HG03045 (cell line): ENCODE results near the gene USP32.

Experiments used
- ATAC-seq: cut with Tn5 transposase; IDR thresholded peaks from one replicate; pipeline ENCODE4 v1.9.1; 2021; ENCODE audit warnings: mild to moderate bottlenecking, moderate library complexity; ENCODE audit not compliant: unreplicated experiment

Gene USP32

DNA sequence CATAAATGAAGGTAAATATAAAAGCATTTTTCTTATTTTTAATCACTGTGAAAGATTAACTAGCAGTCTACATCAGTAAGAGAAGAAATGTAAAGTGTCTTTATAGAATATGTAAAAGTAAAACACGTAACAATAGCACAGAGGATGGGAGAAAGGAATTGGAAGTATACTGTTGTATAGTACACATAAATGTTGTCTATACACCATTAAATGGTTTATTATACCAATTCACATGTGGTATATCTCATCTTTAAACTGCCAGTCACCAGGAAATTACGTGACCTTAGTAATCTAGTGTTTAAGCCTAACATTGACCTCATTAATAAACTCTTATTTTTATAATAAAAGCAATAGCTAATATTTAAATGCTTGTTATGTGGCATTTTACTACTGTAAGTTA, 87.4 kb downstream of the USP32 start:
- ATAC-seq: no peak

DNA sequence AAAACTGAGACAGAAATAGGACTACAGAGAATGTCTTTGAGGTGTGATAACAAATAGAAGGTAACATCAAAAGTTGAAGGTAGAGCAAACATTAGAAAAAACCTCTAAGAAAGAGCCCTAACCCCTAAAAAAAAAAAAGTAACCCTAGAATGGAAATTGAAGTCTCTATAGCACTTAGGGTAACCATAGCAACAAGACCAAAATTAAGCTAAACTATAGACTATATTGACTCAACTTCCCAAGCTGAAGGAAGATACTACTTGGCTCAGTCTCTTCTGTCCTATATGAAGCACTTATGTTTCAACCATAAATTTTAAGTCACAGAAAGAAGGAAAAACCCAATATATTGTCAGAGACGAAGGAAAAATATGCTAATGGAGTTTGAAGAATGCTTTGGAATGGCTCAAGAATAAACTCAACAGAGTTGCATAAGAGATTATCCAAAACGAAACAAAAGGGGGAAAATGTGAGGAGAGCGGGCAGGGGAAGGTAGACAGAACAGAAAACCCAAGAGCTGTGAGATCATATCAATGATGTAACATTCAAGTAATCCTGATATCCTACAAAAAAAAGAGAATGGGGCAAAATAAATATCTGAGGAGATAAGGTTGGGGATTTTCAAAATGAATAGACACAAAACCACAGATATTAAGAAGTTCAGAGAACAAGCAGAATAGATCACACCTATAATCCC, 88.4 kb downstream of the USP32 start:
- no peak for ATAC-seq

DNA sequence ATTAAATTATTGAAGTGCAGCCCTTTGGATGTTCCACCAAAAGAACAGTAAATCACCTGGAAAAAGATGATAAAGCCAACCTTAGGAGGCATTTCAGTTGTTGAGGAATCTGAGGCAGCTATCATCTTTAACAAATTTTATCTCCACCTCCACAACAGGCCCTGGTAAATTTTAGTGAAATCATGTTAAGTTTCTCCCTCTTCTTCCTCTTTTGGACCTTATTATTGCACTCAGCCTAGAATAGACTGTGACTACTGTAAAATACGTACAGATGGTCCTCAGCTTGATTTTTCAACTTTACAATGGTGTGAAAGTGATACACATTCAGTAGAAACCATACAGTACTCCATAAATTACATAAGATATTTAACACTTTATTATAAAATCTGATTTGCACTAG, 90.3 kb downstream of the USP32 start:
- ATAC-seq: no peak

DNA sequence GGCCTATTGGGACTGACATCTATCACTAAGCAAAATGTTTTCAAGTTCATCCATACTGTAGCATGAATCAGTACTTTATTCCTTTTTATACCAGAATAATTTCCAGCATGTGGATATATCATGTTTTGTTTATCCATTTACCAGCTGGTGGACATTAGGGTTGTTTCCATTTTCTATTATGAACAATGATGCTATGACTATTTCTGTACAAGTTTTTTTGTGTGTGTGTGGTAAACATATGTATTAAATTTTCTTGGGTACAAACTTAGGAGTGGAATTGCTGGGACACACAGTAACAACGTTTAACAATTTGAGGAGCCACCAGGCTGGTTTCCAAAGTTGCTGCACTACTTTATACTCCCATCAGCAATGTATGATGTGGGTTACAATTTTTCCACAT, 91.0 kb downstream of the USP32 start:
- no peak for ATAC-seq

DNA sequence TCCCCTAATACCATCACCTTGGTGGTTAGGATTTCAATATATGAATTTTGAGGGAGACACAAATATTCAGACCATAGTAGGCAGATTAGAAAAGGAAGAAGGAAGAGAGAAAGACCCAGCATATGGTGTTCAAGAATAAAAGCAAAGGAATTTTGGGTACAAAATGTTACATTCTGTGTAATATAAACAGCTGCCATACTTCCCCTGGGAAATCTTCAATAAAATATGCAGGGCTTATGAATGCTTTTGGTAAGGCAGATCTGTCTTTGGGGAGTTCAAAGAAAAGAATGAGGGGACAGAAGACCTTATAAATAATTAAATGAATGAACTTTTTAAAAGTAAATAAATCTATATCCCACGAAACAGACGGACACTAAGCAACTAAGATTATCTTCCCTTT, 91.9 kb downstream of the USP32 start:
- ATAC-seq: no peak

DNA sequence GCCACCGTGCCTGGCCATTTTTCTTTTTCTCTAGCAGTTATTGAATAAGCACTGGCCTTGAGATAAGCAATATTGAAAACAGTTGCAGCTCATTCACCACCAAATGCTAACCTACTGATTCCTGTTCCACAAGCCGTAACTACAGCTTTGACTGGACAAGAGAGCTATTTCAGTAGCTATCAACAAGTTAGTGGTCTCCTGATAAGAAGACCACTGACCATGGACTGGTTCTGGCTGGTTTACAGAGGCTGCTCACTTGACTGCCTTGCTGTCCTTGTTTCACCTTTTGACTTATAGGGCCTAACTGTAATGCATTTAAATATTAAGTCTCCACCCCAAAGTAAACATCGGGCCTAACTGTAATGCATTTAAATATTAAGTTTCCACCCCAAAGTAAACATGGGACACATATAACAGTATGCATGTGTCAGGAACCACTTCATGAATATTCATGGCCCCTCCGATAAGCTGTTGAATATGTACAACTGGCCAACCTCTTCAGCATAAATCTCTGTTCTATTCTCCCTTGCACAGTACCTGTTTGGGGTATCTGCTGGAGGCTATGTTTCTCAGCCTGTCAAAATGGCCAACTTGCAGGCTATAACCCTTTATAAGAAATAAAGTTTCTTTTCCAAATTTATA, 94.1 kb downstream of the USP32 start:
- no peak for ATAC-seq

DNA sequence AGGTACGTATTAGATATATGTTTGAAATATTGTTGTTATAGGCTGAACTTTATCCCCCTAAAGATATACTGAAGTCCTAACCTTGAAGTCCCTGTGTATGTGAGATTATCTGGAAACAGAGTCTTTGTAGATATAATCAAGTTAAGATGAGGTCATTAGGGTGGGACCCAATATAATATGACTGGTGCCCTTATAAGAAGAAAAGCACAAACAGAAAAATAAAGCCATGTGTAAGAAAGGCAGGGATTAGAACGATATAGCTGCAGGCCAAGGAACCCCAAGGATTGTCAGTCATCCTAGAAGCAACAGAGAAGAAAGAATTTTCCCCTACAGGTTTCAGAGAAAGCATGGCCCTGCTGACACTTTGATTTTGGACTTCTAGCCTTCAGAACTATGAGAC, 95.8 kb downstream of the USP32 start:
- no peak for ATAC-seq

DNA sequence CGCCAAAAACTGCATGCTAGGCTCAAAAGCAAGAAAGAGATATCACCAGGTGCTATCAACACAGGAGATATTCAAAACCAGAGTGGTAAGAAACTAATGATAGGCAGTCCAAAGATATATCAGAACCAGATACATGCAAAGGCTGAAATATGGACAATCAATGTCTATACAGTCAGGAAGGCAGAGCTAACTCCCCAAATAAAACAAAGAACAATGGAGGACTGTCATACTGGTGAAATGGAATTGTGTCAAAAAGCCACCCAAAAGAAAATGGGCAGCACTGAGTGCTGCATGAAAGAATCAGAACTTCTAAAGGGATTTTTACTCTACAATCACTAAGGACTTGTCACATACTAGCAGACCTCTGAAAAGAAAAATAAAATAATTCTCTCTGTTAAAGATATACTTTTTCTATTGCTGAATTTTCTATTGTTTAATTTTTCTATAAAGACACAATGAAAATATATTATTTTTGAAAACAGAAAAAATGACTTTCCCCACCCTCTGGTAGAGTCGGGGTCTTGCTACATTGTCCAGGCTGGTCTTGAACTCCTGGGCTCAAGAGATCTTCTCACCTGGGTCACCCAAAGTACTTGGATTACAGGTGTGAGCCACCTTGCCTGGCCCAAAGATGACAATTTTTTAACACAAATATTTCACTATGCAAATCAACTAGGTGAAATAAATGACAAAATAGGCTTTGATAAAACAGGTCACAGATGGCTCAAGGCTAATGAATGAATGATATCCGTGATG, 98.2 kb downstream of the USP32 start:
- no peak for ATAC-seq

DNA sequence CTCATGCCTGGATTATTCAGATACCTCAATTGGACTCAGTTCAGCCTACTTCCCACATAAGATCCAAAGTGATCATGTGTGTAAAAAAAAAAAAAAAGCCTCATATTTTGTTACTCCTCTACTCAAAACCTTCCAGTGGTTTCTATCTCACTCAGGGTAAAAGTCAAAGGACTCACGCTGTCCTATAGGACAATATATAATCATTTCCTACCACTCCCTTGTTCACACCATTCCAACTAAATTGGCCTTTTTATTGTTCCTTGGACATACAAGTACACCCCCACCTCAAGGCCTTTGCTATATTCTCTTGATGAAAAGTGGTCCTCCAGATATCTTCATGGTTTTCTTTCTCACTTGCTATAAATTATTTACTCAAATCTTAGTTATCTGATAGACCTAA, 99.2 kb downstream of the USP32 start:
- ATAC-seq: no peak

DNA sequence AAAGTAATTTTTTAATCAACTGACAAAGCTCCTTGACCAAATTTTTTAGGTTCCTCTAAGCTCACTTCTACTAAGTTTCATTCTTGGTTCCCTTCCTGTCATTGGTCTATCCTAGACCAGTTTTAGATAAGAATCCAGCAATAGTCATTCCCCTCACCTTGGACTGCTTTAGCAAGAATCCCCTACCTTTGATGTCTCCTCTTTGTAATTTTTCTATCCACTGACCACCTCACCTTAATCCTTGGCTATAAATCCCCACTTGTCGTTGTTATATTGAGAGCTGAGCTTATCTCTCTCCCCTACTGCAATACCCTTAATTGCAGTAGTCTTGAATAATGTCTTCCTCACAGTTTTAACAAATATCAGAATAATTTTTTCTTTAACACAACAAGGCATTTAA, 107.2 kb downstream of the USP32 start:
- no peak for ATAC-seq

DNA sequence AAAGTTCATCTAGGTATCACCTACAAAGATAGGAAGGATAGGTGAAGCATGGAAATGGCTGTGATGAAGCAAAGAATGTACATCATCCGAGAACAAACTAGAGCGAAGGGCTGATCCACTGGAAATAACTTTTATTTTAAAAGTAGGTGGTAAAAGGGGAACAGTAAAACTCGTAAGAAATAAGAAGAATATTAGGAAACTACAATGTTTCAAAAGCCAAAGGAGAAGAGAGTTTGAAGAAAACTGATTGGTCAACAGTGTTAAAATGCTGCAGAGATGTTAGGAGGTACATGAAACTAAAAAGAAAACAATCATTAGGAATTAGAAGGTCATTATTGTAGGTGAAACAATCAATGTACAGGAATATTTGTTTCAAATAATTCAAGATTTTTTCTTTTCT, 108.1 kb downstream of the USP32 start:
- no peak for ATAC-seq

DNA sequence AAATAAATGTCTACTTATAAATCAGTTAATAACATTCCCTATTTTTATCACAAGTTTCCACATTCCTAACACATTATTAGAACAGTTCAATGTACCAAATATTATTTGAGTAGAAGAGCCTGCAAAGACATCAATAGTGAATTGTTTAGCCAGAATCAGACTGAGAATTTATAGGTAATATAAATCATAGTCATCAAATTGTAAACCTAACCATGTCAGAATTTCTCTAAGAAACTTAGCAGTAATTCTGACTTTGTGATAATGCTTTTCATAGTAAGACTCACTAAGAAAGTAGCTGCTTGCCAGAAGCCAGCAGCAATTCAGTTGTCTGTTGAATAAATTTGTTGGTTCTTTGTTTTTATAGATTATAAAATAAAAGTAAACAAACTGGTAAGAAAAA, 111.3 kb downstream of the USP32 start:
- ATAC-seq: no peak

DNA sequence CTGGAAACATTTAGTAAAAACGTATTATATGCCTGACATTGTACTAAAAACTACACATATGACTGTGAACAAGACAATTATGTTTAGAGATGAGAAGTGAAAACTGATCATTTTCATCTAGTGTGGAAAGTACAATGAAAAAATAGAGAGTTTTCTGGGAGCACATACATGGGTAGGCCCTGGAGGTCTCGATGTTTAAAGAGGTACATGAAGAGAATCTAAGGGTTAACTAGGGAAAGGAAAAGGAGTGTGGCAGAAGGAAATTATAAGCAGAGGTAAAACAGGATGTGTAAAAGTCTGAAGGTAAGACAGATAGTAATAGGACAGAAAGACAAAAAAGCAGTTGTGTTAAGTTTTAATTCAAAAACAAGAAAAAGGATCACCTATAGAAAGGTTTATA, 113.7 kb downstream of the USP32 start:
- ATAC-seq: no peak

DNA sequence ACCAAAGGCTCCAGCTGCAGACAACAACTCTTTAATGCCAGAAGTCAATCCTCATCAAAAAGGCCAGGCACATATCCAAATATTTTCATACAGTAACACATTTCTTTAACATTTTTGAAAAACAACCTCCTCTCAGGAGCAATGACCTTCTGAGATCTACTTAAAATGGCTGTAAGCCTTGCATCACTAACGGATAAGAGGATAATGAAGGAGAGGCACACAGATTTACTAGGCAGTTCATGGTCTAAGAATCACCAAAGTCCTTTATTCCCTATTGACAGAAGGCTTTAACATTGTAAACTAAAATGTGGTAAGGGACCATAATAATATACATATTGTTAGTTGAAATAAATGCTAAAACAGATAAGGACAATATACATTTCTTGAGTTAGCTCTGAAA, 114.7 kb downstream of the USP32 start:
- no peak for ATAC-seq

DNA sequence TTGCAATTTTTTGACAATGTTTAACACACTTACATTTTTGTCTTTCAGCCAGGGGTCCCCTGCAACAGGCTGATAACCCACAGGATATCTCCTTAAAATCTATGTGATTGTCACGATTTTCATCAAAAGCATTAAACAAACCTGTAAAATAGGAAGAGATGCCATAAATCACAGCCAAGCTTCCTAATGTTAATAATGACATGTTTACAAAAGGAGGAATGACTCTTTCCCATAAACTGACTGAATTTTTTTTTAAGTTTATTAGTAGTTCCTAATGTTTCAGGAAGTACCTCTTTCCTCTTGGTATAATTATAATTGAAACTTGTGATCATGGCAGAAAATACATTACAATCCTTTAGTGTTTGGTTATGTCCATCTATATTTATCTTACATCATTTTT, 122.5 kb downstream of the USP32 start:
- ATAC-seq: no peak

DNA sequence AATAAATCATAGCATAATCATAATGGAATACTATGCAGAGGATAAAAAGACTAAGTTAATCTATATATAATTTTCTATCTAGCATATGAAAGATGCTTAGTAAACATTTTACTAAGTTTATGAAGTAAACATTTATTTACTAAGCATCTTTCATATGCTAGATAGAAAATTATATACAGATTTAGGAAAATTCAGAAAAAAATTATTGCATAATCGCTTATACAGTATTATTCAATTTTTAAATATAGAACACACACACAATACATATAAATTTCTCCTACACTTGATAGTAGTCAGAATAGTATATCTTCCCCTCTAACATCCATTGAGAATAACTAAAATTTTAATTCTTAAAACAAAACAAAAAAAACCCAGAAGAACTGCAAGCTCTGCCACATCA, 131.4 kb downstream of the USP32 start:
- ATAC-seq: no peak

DNA sequence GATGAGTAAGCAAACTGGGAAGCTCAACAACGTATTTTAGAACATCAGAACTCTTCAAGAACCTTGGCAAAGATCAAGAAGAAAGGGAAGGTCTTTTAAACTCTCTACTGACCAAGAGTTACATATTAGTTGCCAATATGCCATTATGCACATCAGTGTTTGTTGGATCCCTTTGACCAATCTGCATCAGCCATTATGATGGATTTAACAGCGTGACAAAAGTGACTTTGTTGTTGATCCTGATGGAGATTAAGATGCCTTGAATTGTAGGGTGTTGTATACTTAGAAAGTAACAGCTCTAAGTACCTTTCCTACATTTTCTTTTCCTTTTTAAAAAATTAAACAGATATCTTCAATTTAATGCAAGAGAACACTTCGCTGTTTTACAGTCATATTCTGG, 133.6 kb downstream of the USP32 start:
- no peak for ATAC-seq

DNA sequence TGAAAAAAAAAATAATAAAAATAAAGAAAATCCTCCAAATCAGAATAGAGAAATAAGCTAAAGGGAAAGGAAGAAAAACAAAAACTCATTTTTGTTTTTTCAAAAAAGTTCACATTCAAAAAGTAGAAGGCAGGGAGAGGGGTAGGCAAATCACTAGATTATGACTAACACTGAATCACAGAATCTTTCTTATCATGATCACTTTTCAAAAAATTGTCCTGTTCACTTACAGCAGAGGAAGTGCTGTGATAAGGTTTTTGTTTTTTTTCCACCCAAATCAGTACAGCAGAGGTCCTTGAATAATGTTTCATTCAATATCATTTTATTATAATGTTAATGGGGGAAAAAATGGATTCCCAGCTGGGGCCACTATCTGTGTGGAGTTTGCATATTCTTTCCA, 135.8 kb downstream of the USP32 start:
- ATAC-seq: no peak

DNA sequence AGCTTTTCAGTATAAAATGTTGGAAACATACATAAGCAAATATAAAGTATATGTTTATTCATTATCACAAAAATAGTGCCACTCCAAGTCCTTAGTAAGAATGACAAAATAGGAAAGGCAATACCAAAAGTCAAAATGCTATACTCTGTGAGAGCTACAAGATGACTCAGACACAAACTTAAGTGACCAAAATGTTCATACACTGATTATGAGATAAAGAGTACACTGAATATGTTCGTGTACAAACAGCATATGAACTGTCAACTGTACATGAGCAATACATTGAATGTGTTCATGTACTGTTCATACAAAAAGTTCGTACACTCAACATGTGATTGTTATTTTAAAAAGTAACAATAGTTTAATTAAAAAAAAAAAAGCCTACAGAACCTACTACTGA, 138.9 kb downstream of the USP32 start:
- ATAC-seq: no peak

DNA sequence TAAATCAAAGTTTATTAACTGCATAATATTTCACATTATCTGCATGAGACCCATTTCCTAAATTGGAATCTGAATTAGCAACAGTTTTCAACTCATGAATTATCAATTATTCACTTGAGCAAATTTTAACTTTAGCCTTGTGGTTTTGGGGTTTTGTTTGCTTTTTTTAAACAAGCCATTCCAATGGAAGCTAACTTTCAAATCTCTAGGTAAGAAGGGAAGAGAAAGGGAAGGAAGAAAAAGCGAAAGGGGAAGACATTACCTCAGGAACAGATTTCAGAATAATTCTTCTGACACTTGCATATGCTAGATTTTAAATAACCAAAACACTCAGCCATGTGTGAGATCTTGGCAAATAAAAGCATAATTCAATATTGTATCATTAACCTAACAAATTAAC, 139.5 kb downstream of the USP32 start:
- ATAC-seq: no peak

DNA sequence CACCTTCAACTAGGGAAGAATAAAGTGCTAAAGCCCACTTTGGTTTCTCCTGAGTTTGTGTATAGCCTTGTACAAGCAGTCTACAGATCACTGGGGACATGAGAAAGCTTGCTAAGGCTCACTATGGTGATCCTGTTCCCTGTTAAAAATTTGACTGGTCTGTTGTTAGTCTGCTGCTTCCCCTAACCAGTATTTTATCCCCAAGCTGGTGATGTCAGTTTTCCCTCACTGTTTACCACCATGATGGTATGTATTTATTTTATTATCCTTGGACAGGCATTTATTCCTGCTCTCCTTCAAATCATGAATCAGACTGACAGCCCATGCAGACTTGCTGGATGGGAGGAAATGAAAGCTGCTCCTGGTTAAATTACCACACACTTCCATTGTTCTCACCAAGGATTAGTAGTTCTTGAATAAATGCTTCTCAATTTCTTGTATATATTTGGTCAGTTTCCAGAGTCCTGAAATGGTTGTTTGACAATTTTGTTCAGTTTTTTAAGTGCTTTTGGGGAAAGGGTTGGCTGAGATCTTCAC, 142.6 kb downstream of the USP32 start:
- ATAC-seq: no peak
